Stimulated activated naive B cell treated with anti-CD40 and anti-IgM and Interleukin-4, amounts not matched to agents 10 μg/mL and 1 μg/mL and 100 μg/mL, for 72 hours (primary cell): ENCODE results near the gene TPO.

Experiments used
- ATAC-seq, 2 donors: fragments of 150-1000 bp; cut with Tn5 transposase; replicated peaks; 2 replicates each; pipeline ENCODE4 v1.10.0; 2021; ENCODE audit warnings: moderate library complexity in 1 of 2
- DNase-seq: peaks from one replicate; pipeline ENCODE4 v3.0.0; 2021
- H3K27ac Mint-ChIP-seq: one replicate; pipeline ENCODE4 v1.8.0; 2022; ENCODE audit warnings: mild to moderate bottlenecking, mixed read lengths
- H3K27me3 Mint-ChIP-seq, 2 donors: one replicate each; pipeline ENCODE4 v1.8.0; 2022; ENCODE audit warnings: mixed read lengths in 2 of 2
- H3K36me3 Mint-ChIP-seq, 2 donors: one replicate each; pipeline ENCODE4 v1.8.0; 2022; ENCODE audit warnings: mixed read lengths in 2 of 2, mild to moderate bottlenecking in 1 of 2
- H3K4me1 Mint-ChIP-seq, 2 donors: one replicate each; pipeline ENCODE4 v1.8.0; 2022; ENCODE audit warnings: mixed read lengths in 2 of 2, mild to moderate bottlenecking in 1 of 2
- H3K4me3 Mint-ChIP-seq, 2 donors: one replicate each; pipeline ENCODE4 v1.8.0; 2022; ENCODE audit warnings: mild to moderate bottlenecking in 2 of 2, mixed read lengths in 2 of 2, moderate library complexity in 1 of 2
- H3K9me3 Mint-ChIP-seq, 2 donors: one replicate each; pipeline ENCODE4 v1.8.0; 2022; ENCODE audit warnings: mixed read lengths in 2 of 2, mild to moderate bottlenecking in 1 of 2

TPO gene

DNA sequence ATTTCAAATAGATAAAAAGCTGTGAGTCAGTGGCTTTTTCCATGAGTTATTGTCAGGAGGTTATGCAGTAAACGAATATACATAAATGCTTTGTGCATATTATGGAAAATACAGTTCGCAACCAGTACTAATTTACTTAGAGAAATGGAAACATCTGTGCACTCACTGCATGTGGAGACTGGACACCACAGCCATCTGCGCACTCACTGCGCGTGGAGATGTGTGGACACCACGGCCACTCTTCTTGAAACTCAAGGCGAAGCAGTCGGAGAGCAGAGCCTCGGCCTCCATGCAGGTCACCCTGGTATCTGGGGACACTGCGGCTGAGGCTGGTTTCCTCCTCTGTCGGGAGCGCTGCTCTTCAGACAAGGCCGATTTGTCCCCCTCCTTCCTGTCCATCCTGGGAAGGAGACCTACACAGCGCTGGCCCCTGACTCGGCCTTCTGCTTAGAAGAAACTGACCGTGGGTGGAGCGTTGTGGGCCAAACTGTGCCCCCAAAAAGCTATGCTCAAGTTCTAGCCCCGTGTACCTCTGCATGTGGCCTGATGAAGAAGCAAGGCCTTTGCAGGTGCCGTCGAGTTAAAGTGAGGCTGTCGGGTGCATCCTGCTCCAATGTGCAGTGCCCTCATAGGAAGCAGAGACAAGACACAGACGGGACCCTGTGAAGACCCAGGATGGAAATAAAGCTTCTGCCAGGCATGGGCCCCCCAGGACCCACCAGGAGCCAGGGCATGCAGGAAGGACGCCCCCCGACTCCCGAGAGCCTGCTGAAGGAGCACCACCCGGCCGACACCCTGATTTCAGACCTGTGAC, 88.0 kb downstream of the TPO start:
- H3K4me1 Mint-ChIP-seq: no peaks in the 10 kb centered on the region
- no peak for ATAC-seq
- no peak overlapping the region for H3K27ac Mint-ChIP-seq

DNA sequence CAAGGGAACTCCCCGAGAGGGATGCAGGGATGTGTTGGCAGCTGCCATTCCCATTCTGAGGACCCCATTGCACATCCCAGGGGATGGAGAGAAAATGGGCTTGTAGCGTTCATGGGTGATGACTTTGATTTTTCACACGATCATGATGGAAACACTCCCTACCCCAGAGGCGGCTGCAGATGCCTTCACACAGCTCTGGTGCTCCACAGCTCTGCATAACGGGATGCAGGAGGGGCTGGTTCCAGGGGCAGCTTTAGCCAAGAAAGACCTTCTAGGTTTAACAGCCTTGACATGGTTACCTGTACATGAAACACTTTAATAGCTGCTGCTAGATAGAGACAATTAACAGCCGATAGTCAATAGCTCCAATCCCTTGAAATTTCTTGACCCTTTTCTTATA, 88.7 kb downstream of the TPO start:
- Mint-ChIP-seq H3K9me3 (no peaks in the 10 kb centered on the region), H3K27me3 (peaks cover 0 to 2% of the 10 kb centered on the region in 2 donors), H3K27ac (no peak overlapping the region), H3K4me1 (no peaks in the 10 kb centered on the region), H3K4me3 (no peak overlapping the region), H3K36me3 (no peaks in the 10 kb centered on the region)
- DNase-seq (no peak), ATAC-seq (no peak)

More for the DNA sequence above, 88.0 kb downstream of the TPO start:
- no peaks in the 10 kb centered on the region for H3K9me3 Mint-ChIP-seq
- peaks cover 0 to 6% of the 10 kb centered on the region in 2 donors for H3K27me3 Mint-ChIP-seq
- no peak overlapping the region for H3K4me3 Mint-ChIP-seq
- no peaks in the 10 kb centered on the region for H3K36me3 Mint-ChIP-seq
- DNase-seq: no peak

DNA sequence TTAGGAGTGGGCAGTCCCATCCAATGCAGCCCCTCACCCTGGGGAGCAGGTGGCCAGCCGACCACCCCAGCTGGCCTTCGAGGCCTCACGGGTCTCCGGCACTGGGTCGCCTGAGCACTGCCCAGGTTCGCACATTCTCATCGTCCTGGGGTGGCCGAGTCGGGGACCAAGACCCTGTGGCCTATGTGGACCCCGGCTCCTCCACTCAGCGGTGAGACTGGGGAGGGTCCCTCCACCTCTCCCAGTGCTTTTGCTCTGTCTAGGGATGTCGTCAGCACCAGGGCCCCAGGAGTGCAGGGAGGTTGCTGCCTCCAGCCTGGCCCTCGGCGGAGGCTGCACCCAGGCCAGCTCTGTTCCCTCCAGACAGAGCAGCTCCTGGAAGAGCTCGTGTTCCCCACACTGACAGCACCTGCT, 89.6 kb downstream of the TPO start:
- no peaks in the 10 kb centered on the region for H3K27me3 Mint-ChIP-seq
- H3K9me3 Mint-ChIP-seq: no peaks in the 10 kb centered on the region
- no peaks in the 10 kb centered on the region for H3K36me3 Mint-ChIP-seq
- H3K4me1 Mint-ChIP-seq: no peaks in the 10 kb centered on the region
- no peak for ATAC-seq
- no peak overlapping the region for H3K27ac Mint-ChIP-seq
- H3K4me3 Mint-ChIP-seq: no peak overlapping the region
- no peak for DNase-seq

DNA sequence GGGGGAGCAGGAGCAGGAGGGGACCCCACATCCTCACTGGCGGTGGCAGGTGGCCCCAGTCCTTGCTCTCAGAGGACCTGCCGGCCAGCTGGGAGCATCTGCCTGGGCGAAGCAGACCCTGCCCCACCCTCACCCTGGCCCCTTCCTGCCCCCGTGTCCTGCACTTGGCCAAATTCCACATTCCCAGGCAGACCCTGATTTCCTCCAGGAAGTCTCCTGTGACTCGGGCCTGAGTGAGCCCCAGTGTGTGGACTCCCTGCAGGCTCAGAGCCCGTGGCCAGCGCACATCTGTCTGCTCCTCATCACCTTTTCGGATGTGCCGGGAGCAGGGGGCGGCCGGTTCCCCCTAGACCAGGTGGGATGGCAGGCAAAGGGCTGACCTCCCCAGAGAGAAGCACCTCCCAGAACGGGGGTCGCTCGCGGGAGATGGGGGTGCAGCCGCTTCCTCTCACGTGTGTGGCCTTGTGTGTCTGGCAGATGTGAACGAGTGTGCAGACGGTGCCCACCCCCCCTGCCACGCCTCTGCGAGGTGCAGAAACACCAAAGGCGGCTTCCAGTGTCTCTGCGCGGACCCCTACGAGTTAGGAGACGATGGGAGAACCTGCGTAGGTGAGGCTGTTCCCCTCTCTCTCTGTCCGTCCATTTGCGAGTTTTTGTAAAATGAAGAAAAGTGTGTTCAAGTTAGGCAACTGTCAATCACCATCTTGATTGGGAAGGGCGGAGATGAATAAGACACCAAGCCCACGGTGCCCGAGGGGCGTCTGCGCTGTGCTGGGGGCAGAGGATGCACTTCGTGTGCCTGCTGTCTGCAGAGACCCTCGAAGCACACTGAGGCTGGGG, 90.4 kb downstream of the TPO start:
- Mint-ChIP-seq H3K36me3 (no peaks in the 10 kb centered on the region), H3K4me3 (no peak overlapping the region), H3K9me3 (no peaks in the 10 kb centered on the region), H3K27ac (no peak overlapping the region), H3K4me1 (peaks cover 0 to under 1% of the 10 kb centered on the region in 2 donors), H3K27me3 (peaks cover 0 to 1% of the 10 kb centered on the region in 2 donors)
- DNase-seq: no peak
- ATAC-seq: no peak

DNA sequence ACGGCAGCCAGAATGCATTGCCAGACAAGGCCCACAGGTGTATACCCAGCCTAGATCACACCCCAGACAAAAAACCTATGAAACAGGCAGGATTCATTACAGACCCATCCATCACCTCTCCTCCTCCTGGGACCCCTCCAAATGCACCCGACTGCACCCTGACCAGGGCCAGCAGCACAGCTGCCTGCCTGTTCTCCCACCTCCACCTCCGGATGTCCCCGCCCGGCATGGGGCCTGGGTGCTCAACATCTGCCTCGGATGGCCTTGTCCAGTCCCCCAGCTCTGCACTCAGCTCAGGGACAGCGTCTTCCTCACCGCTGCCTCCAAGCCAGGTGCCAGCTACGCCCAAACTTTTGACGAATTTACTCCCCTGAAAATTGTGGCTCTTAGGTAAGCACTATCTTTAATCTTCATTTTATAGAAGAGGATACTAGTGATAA, 91.1 kb downstream of the TPO start:
- no peaks in the 10 kb centered on the region for H3K9me3 Mint-ChIP-seq
- ATAC-seq: no peak
- peaks cover 5 to 8% of the 10 kb centered on the region in 2 donors for H3K27me3 Mint-ChIP-seq
- no peaks in the 10 kb centered on the region for H3K36me3 Mint-ChIP-seq
- no peak for DNase-seq
- H3K4me3 Mint-ChIP-seq: no peak overlapping the region
- no peak overlapping the region for H3K27ac Mint-ChIP-seq
- H3K4me1 Mint-ChIP-seq: peaks cover 6% of the 10 kb centered on the region in 2 donors

DNA sequence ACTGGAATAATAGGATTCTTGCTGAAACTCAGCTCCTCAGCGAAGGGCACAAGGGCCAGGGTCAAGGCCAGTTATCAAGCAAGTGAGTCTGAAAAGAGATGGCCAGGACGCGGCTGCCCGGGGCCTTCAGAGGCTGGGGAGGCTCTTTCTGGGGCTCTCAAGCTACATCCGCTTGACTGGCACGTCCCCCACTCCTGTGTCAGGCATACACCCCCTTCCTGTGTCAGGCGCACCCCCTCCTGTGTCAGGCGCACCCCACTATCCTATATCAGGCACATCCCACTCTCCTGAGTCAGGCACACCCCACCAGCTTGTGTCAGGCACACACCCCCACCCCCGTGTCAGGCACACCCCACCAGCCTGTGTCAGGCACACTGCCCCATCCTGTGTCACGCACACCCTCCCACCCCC, 91.8 kb downstream of the TPO start:
- DNase-seq: no peak
- no peak overlapping the region for H3K4me3 Mint-ChIP-seq
- peaks cover 12 to 13% of the 10 kb centered on the region in 2 donors for H3K4me1 Mint-ChIP-seq
- H3K9me3 Mint-ChIP-seq: no peaks in the 10 kb centered on the region
- H3K36me3 Mint-ChIP-seq: no peaks in the 10 kb centered on the region
- ATAC-seq: no peak
- H3K27me3 Mint-ChIP-seq: peaks cover 12 to 15% of the 10 kb centered on the region in 2 donors
- H3K27ac Mint-ChIP-seq: no peak overlapping the region

DNA sequence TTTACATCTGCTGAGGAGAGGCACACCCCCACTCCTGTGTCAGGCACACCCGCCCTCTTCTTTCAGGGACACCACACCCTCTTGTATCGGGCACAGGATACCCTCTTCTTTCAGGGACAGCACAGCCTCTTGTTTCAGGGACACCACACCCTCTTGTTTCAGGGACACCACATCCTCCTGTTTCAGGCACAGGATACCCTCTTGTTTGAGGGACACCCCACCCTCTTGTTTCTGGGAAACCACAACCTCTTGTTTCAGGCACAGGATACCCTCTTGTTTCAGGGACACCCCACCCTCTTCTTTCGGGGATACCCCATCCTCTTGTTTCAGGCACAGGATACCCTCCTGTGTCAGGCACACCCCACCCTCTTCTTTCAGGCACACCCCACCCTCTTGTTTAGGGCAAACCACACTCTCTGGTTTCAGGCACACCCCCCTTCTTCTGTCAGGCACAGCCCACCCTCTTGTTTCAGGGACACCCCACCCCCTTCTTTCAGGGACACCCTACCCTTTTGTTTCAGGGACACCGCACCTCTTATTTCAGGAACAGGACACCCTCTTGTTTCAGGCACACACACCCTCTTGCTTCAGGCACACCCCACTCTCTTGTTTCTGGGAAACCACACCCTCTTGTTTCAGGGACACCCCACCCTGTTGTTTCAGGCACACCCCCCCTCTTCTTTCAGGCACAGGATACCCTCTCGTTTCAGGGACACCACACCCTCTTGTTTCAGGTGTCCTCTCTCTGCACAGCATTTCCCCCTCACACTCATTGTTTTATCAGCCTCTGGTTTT, 96.2 kb downstream of the TPO start:
- DNase-seq (no peak), ATAC-seq (no peak)
- H3K4me1 Mint-ChIP-seq: peaks cover 14 to 18% of the 10 kb centered on the region in 2 donors
- H3K36me3 Mint-ChIP-seq: no peaks in the 10 kb centered on the region
- peaks cover 15 to 31% of the 10 kb centered on the region in 2 donors for H3K27me3 Mint-ChIP-seq
- H3K4me3 Mint-ChIP-seq: peak overlapping the region in 1 of 2 donors; percentile 12
- no peak overlapping the region for H3K27ac Mint-ChIP-seq
- no peaks in the 10 kb centered on the region for H3K9me3 Mint-ChIP-seq

DNA sequence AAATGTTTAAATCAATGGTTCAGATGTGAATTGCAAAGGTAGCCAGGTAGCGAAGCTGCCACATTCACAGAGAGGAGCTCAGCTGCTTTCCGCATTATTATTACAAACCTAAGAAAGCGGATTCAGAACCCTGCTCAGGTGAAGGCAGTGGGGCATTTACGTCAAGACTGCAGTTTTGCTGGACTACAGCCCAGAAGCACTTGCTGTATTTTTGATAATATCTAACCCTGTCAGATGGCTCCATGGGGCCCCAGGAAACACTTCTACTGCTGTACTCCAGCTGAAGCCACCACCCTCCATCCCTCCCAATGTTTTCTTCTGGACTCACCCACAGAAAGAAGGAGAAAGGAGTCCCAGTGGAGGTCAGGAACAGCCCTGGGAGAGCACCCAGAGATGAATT, 96.9 kb downstream of the TPO start:
- DNase-seq (no peak), ATAC-seq (no peak)
- Mint-ChIP-seq H3K27ac (no peak overlapping the region), H3K4me1 (peaks cover 14 to 18% of the 10 kb centered on the region in 2 donors), H3K9me3 (no peaks in the 10 kb centered on the region), H3K27me3 (peaks cover 15 to 31% of the 10 kb centered on the region in 2 donors), H3K4me3 (no peak overlapping the region), H3K36me3 (no peaks in the 10 kb centered on the region)

DNA sequence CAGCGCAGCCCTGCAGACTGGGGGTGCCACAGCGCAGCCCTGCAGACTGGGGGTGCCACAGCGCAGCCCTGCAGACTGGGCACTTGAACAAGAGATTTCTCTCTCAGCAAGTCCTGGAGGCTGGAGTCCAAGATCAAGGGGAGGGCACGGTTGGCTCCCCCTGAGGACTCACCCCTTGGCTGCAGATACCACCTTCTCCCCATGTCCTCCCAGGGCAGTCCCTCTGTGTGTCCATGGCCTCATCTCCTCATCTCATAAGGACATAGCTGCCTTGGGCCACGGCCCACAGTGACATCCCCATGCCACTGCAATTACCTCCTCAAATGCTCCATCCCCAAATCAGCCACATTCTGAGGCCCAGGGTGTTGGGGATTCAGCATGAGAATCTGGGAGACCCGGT, 98.2 kb downstream of the TPO start:
- H3K4me3 Mint-ChIP-seq: no peak overlapping the region
- DNase-seq (no peak), ATAC-seq (no peak)
- no peak overlapping the region for H3K27ac Mint-ChIP-seq
- H3K9me3 Mint-ChIP-seq: no peaks in the 10 kb centered on the region
- H3K27me3 Mint-ChIP-seq: peaks cover 15 to 31% of the 10 kb centered on the region in 2 donors
- H3K4me1 Mint-ChIP-seq: peaks cover 14 to 18% of the 10 kb centered on the region in 2 donors
- H3K36me3 Mint-ChIP-seq: no peaks in the 10 kb centered on the region

DNA sequence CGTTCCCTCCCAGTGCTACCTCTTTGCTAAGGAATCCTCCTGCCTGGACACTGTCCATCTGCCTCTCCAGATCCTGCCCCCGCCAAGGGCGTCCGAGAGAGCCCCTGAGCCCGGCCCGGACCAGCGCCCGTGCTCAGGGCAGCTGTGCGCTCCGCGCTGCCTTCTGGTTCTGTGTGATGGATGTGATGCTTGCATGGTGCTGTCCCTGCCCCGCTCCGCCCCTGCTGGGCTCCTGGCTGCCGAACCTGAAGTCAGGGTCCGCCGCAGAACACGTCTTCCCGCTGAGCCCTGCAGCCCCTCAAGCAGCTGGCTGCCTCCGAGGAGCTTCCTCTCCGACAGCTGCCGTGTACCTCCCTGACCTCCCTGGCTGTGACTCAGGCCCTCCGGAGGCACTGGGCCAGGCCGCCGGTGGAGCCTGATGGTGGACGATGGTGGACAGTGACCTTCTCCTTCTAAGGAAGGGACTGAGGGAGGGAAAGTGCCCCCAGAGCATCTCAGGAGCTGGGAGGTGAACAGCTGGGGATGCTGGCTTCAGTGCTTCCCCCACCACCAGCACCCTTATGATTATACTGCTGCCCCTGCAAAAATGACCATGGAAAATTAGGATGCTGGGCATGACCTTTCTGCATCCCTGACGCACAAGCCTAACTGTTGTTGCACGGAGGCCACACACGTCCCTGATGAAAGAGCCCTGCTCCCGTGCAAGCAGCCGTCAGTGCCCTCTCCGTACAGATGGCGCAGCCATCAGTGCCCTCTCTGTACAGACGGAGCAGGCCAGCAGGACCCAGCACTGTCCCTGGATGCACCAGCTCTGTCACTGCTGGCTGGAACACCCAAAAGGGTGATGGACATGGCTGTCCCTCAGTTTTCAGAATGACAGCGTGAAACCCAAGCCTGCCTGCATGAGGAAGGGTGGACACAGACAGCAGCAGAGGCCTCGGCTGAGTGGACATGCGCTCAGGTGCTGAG, 99.3 kb downstream of the TPO start:
- DNase-seq: no peak
- H3K36me3 Mint-ChIP-seq: no peaks in the 10 kb centered on the region
- H3K9me3 Mint-ChIP-seq: no peaks in the 10 kb centered on the region
- ATAC-seq: no peak
- H3K4me3 Mint-ChIP-seq: no peak overlapping the region
- peaks cover 14 to 19% of the 10 kb centered on the region in 2 donors for H3K4me1 Mint-ChIP-seq
- H3K27me3 Mint-ChIP-seq: peaks cover 15 to 31% of the 10 kb centered on the region in 2 donors
- H3K27ac Mint-ChIP-seq: no peak overlapping the region

DNA sequence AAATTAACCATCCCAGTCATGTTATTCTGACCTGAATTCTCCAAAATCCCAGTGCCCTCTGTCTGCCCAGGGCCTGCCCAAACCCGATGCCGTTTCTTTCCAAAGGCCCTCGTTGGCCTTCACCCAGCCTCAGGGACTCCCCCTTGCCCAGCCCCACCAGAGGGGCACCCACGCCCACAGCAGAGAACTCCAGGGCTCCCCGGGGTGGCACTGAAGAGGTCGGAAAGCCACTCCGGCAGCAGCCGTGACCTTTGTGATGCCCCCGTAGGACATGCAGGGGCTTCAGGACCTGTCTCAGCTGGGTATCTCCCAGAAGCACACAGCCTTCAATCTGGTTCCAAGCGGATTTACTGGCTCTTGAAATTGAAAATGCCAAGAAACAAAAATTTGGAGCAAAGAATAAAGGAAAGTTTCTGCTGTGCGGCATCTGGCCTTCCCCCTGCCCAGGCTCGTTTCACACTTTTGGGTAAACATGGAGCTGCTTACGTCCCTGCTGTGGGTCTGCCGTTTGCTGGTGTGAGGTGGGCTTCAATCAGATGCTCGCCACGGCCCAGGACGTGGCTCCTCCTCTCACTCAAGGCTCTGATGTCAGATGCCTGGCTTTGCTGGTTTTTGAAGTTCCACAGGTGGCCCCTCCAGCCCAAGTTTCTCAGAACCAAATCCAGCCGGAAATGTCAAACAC, 101.3 kb downstream of the TPO start:
- DNase-seq: no peak
- Mint-ChIP-seq H3K27ac (no peak overlapping the region), H3K4me1 (peaks cover 18 to 27% of the 10 kb centered on the region in 2 donors), H3K27me3 (peaks cover 8 to 22% of the 10 kb centered on the region in 2 donors), H3K4me3 (no peak overlapping the region), H3K9me3 (no peaks in the 10 kb centered on the region), H3K36me3 (no peaks in the 10 kb centered on the region)
- no peak for ATAC-seq

DNA sequence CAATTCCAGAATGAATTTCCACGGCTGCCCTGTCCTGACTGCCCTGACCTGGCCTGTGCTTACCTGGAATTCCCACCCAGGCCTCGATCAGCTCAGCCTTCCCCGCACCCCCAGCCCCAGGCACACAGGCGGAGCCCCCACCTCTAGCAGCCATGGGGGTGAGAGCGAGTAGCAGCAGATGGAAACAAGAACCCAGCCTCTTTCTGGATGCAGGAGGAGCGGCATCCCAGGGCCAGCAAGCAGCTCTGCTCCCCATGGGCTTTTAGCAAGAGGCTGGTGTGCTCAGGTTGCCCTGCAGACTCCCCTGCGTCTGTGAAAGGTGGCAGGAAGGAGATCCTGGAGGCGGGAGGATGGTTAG, 101.8 kb downstream of the TPO start:
- H3K9me3 Mint-ChIP-seq: no peaks in the 10 kb centered on the region
- H3K4me3 Mint-ChIP-seq: no peak overlapping the region
- H3K27ac Mint-ChIP-seq: no peak overlapping the region
- H3K36me3 Mint-ChIP-seq: no peaks in the 10 kb centered on the region
- peaks cover 15 to 26% of the 10 kb centered on the region in 2 donors for H3K4me1 Mint-ChIP-seq
- DNase-seq (no peak), ATAC-seq (no peak)
- peaks cover 3 to 16% of the 10 kb centered on the region in 2 donors for H3K27me3 Mint-ChIP-seq
